NT2/D1 (cell line): ENCODE measurements around the gene MPG.

Experiments
- SUZ12 ChIP-seq: IDR thresholded peaks from 2 replicates; pipeline ENCODE4 v1.6.1; 2011; ENCODE audit not compliant: insufficient read length, insufficient read depth; ENCODE audit errors: extremely low read depth
- YY1 ChIP-seq: IDR thresholded peaks from 2 replicates; pipeline ENCODE4 v1.6.1; 2011; ENCODE audit not compliant: insufficient read length, insufficient read depth
- ZNF274 ChIP-seq: IDR thresholded peaks from 2 replicates; pipeline ENCODE4 v1.6.1; 2011; ENCODE audit warnings: mild to moderate bottlenecking, low read depth, low read length

- TF ChIP-seq ZNF274 (no peak), YY1 (no peak), SUZ12 (no peak)
Observed at GRCh38 chr16:41439-42068, 36.5 kb upstream of the MPG start.
